Fibroblast of skin of left biceps (primary cell): ENCODE measurements around the gene SIGMAR1.

Experiments
- DNase-seq, 2 experiments: peaks; one replicate each; pipeline ENCODE4 v3.0.0-alpha.2; 2013; ENCODE audit warnings: low read depth in 2 of 2

SIGMAR1 gene

DNA sequence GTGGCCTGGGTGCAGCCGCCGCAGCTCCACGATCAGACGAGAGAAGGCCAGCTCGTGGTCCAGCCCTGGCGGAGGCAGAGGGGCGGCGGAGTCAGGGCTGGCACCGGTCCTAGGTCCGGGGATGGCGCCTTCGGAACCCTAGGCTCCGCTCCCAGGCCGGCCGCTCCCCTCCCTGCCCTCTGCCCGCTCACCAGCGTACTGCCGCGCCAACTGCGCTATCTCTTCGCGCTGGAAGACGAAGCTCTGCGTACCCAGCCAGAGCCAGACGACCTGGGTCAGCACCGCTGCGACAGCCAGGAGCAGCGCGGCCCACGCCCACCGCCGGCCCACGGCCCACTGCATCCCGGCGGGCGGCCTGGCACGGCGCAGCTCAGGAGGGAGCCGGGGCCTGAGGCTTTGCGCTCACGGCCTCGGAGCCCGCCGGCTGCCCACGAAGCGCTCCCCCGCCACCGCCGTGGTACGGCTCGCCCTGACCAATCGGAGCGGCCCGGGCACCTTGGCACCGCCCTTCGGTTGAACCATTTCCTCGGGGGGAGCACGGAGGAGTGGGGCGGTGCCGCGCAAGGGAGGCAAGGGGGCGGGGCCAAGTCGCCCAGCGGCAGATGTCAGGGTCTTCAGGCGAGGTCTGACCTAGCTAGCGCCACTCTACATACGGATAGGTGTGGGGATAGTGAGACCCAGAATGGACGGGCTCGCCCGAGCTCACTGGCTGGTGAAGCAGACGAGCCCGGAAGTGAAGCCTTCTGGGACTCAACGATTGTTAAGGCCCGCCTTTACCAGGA is at the start of gene SIGMAR1:
Gene SIGMAR1, minus strand, starts transcription at position 432 of the 782 bp plus-strand sequence. Its CDS starts 90 bp downstream, at position 342.
- DNase-seq = peak; percentile 78 to 85

DNA sequence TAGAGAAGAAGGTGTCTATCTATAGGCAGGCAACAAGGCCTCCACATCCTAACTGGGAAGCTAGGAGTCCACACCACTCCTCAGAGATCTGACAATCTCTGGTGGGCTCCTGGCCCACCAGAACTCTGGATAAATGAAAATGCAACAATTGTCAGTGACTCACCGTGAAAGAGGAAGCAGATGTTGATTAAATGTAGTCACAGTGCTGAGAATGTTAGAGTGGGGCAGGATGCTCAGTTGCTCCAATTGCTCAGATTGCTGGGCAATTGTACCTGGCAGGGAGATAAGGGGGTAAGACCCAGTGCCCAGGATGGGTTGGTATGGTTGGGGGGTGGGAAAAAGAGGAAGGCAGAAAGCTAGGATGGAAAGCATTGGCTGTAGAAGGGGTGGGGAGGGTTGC is 49.1 kb upstream of the SIGMAR1 start:
- DNase-seq = no peak

GRCh38 chr9:34686231-34686630 is 48.6 kb upstream of the SIGMAR1 start:
- peak in 1 of 2 experiments; percentile 33 for DNase-seq

GRCh38 chr9:34685591-34685990 is 48.0 kb upstream of the SIGMAR1 start:
- no peak for DNase-seq

- DNase-seq = no peak
These were observed 47.2 kb upstream of the SIGMAR1 start for GRCh38 chr9:34684816-34685215.

- DNase-seq = no peak
These were observed 46.6 kb upstream of the SIGMAR1 start for GRCh38 chr9:34684145-34684544.

GRCh38 chr9:34675869-34676268 is 38.3 kb upstream of the SIGMAR1 start:
- no peak for DNase-seq

- peak in 1 of 2 experiments; percentile 38 for DNase-seq
These were observed 37.6 kb upstream of the SIGMAR1 start for GRCh38 chr9:34675048-34675714.

DNA sequence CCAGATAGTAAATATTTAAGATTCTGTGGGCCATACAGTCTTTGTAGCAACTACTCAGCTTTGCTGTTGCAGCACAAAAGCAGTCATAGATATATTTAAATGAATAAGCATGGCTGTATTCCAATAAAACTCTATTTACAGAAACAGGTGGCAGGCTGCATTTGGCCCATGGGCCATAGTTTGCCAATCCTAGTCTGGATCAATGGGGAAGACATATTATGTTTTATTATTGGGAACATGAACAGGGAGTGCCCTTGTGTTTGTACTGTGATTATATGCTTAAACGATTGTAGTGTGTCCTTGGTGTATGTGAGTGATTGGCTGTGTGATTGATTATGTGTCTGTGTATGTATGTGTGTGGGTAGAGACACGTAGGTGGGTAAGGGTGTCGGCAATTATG is 36.9 kb upstream of the SIGMAR1 start:
- no peak for DNase-seq

DNA sequence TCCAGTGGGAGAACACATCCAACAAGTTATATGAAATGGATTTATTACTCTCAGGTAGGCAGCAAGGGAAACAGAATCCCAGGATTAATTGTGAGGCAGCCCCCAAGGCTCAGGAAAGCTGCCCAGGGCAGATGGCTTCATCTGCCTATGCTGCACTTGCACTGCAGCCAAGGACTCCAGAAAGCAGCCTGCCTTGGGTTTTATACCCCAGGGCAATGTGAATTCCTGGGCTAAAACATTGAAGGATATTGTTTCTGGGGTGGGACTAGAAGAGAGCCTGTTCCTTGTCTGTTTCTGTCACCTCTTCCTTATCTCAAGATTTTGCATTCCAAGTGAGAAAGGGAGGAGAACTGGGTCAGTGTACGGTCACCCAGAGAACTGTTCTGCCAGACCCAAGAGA is 33.7 kb upstream of the SIGMAR1 start:
- DNase-seq = no peak

GRCh38 chr9:34669809-34670562 is 32.4 kb upstream of the SIGMAR1 start:
- DNase-seq = no peak

DNA sequence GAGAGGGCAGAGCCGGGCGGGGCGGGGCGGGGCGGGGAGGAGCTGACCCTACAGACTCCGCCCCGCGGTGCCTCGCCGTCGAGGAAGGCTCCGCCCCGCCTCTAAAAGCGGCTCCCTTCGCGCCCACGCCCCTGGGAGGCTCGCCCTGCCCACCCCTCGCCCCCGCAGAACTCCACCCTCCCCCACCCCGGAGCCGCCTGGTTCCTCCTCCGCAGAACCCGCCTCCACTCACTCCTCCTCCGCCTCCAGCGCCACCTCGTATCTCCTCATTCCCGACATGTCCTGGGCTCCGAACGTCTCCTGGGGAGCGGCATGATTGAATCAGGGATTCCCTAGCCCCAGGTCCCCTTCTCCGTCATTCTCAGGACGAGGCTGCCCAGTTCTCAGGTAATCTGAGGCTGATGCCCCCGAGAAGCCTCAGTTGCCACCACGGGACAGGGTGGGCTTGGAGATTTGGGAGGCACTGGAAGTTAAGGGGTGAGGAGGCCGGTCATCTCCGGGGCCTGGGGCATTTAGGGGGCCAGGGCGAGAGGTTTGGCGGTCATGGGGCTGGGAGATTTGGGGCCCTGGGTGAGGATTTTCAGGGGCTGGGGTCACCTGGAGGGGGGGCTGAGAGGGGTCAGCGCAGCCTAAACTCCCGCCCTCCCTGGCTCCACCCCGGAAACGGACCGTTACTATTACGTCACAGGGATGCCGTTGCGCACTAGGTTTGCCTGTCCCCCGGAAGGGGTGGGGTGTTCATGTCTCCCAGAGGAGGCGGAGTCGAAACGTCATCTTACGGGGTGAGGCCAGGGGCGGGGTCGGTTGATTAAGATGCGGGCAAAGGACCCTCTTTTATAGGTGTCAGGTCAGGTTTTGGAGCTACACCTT is 28.0 kb upstream of the SIGMAR1 start:
- DNase-seq = peak; percentile 79 to 87

- DNase-seq = no peak
These were observed 27.4 kb upstream of the SIGMAR1 start for GRCh38 chr9:34665067-34665380.

- DNase-seq = no peak
These were observed 26.9 kb upstream of the SIGMAR1 start for GRCh38 chr9:34664281-34665066.

DNA sequence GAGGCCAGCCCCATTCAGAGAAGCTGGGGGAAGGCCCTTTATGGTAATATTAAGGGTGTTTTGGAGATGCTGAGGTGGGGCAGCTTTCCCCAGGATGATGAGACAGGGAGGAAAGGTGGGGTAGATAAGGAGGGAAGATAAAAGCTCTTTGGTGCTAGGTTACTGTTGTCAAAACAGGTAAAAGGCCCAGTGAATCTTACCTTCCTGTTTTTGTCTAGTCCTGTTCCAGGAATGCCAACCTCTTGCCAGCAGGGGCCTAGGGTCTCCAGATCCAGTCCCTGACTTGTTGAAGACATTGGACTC is 25.7 kb upstream of the SIGMAR1 start:
- DNase-seq = no peak

DNA sequence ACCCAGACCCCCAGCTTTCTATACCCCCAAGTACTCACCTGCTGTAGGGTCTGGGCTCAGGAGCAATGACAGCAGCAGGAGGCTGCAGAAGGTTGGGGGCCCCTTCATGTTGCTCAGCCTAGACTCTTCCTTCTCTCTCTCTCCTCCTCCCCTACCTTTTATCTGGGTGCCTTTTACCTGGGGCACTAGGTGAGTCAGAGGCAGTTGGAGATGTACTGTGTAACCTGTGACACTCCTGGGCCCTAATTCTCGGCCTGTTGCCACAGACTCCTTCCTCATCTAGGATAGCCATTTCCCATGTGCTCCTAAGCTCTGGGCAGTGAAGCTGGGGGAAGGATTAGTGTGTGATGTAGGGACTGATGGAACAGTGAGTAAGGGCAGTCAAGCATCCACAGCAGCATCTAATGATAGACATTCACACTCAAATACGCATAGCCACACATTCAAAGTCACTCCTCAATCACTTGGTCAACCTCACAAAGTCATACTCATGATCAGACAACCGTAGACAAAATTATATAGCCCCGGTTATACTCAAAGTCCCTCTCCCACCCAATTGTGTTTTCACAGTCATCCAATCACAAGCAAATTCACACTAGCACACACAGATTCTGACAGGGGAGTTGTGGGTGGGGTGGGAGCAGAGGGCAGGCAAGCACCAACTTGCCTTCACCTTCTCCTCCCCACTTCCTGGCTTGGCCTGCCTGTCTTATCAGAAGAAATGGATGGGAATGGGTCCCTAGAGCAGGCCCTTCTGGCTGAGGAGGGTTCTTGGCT is 25.1 kb upstream of the SIGMAR1 start, which contains the start of gene CCL27:
Gene CCL27, minus strand, starts transcription at position 132 of the 777 bp plus-strand sequence. Its CDS starts 24 bp downstream, at position 108.
- no peak for DNase-seq

- no peak for DNase-seq
These were observed 22.1 kb upstream of the SIGMAR1 start for GRCh38 chr9:34659592-34660253.

- no peak for DNase-seq
These were observed 20.9 kb upstream of the SIGMAR1 start for GRCh38 chr9:34658461-34658860.

GRCh38 chr9:34656992-34657391 is 19.4 kb upstream of the SIGMAR1 start:
- no peak for DNase-seq

DNA sequence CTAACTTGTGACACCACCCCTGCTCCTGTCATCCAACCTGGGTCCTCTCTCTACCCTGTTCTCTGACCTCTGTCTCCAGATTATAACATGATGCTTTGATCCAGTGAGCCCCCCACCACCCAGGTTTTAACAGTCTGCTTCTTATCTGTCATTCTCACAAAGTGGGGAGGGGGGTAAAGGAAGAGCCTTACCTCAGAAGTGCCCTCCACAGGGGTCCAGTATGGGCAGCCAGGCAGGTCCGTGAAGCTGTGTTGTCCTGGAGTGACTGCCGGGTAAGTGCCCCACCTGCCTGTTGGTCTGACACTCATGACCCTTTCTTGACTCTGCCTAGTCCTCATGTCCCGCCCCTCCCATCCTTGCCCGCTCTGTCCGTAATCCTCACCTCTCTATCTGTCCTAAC is 17.8 kb upstream of the SIGMAR1 start:
- DNase-seq = no peak
